GM21528 (cell line): Measurements from ENCODE around the gene VPS52.
"Not testable (repeated sequence)": the region's sequence is repeated elsewhere in the genome, so short reads cannot be mapped to it uniquely, and the experiment has no call there.

Experiments
- ATAC-seq: cut with Tn5 transposase; IDR thresholded peaks from one replicate; pipeline ENCODE4 v1.9.1; 2021; ENCODE audit warnings: mild to moderate bottlenecking, moderate library complexity; ENCODE audit not compliant: unreplicated experiment, low FRiP score

The VPS52 gene

GRCh38 chr6:33286946-33287914 lies 15.6 kb upstream of the VPS52 start:
- ATAC-seq, result no peak

- ATAC-seq, result not testable (repeated sequence)
These were observed 13.5 kb upstream of the VPS52 start for GRCh38 chr6:33285214-33285613.

- ATAC-seq, result no peak
These were observed 8.9 kb upstream of the VPS52 start for GRCh38 chr6:33280539-33280938.

GRCh38 chr6:33279971-33280511 lies 8.4 kb upstream of the VPS52 start:
- no peak for ATAC-seq

GRCh38 chr6:33279257-33279695 lies 7.6 kb upstream of the VPS52 start:
- no peak for ATAC-seq

GRCh38 chr6:33278810-33279209 lies 7.1 kb upstream of the VPS52 start:
- ATAC-seq, result no peak

- no peak for ATAC-seq
These were observed 6.7 kb upstream of the VPS52 start for GRCh38 chr6:33278392-33278741.

- peak; percentile 17 for ATAC-seq
These were observed 6.2 kb upstream of the VPS52 start for GRCh38 chr6:33277663-33278391.

- ATAC-seq, result peak; percentile 41
These were observed 5.4 kb upstream of the VPS52 start, which contains the start of gene B3GALT4 for GRCh38 chr6:33276864-33277662. Gene B3GALT4, plus strand, starts transcription at chr6:33277123. Its CDS starts 297 bp downstream, at chr6:33277420.

- ATAC-seq, result no peak
These were observed 4.8 kb upstream of the VPS52 start for GRCh38 chr6:33276581-33276863.

GRCh38 chr6:33275795-33276580 lies 4.3 kb upstream of the VPS52 start:
- ATAC-seq, result not testable (repeated sequence)

- ATAC-seq, result no peak
These were observed 2.5 kb upstream of the VPS52 start for GRCh38 chr6:33273924-33274902.

GRCh38 chr6:33273129-33273923 lies 1.6 kb upstream of the VPS52 start:
- ATAC-seq, result no peak

GRCh38 chr6:33272275-33273128 lies 826 bp upstream of the VPS52 start:
- ATAC-seq, result no peak

GRCh38 chr6:33271117-33271467 lies 584 bp downstream of the VPS52 start:
- no peak for ATAC-seq

- no peak for ATAC-seq
These were observed 7.7 kb downstream of the VPS52 start for GRCh38 chr6:33264015-33264414.

GRCh38 chr6:33262490-33262889 lies 9.2 kb downstream of the VPS52 start:
- not testable (repeated sequence) for ATAC-seq
